HepG2 (cell line): ENCODE data around the gene SLC7A10. TPM values are rescaled to one million over a fixed set of nuclear protein-coding genes. Genes with fewer than 3 reads are reported as not detected.
A peak's percentile ranks its signal among the peaks of the same experiment; 100 is the strongest.

Source experiments
- ATAC-seq: fragments of 200-7000 bp; cut with Tn5 transposase; 3 replicates; pipeline ENCODE4 v1.9.1; 2020; ENCODE audit warnings: mild to moderate bottlenecking, moderate library complexity
- BruUV-seq: library from RNA; stranded (reverse); fragments of 400-500 nt; replicated peaks from 2 replicates; lab custom pipeline; 2021; lab: Mats Ljungman, UMichigan
- CTCF ChIA-PET: fragments of 300-600 bp; formaldehyde crosslinking; extraction: SDS; loops from one replicate; lab custom pipeline; 2021; ENCODE audit warnings: low total read pairs, inconsistent platforms, low intra/inter-chr PET ratio; lab: Yijun Ruan, JAX
- POLR2A ChIA-PET: fragments of 350-600 bp; sonication (Branson Sonifier 250); formaldehyde crosslinking; loops from one replicate; lab custom pipeline; 2020; ENCODE audit warnings: antibody characterized with exemption, inconsistent platforms; lab: Yijun Ruan, JAX
- DNase-seq: peaks from one replicate; pipeline ENCODE4 v3.0.0-alpha.2; 2015; ENCODE audit warnings: low spot score
- FAIRE-seq: peaks from 3 replicates; lab custom pipeline; 2011; peaks lifted over from hg19 to GRCh38; lab: Jason Lieb, UNC
- H2AFZ ChIP-seq: one replicate; pipeline ENCODE4 v1.6.1; 2011; ENCODE audit warnings: low read length, inconsistent platforms
- H3K27ac ChIP-seq: fragments of 300-600 bp; 3 replicates; pipeline ENCODE4 v1.8.0; 2011; ENCODE audit warnings: mixed run types, mild to moderate bottlenecking, mixed read lengths, low read length, inconsistent platforms; ENCODE audit not compliant: insufficient read depth; ENCODE audit errors: extremely low read length
- H3K27me3 ChIP-seq, 2 experiments: fragments of 200-600 bp in 1 of 2; 2 replicates in 1 of 2; 3 replicates in 1 of 2; pipeline versions ENCODE4 v1.6.0 to v1.8.0; 2011; ENCODE audit warnings: low read length in 2 of 2, mild to moderate bottlenecking in 2 of 2, moderate library complexity in 2 of 2, inconsistent platforms in 1 of 2; ENCODE audit not compliant: insufficient read depth in 2 of 2, control insufficient read depth in 1 of 2
- H3K36me3 ChIP-seq, 2 experiments: fragments of 200-600 bp in 1 of 2; replicated peaks in 1 of 2; 2 replicates in 1 of 2; 3 replicates in 1 of 2; pipeline versions ENCODE4 v1.5.1 to v1.8.0; 2011; ENCODE audit warnings: low read length in 2 of 2, inconsistent platforms in 1 of 2; ENCODE audit not compliant: insufficient read depth in 2 of 2, control insufficient read depth in 1 of 2
- H3K4me1 ChIP-seq: 2 replicates; pipeline ENCODE4 v1.5.1; 2012; ENCODE audit warnings: low read length, inconsistent platforms; ENCODE audit not compliant: insufficient read depth
- H3K4me2 ChIP-seq: 2 replicates; pipeline ENCODE4 v1.6.0; 2011; ENCODE audit warnings: low read depth, low read length, inconsistent platforms
- H3K4me3 ChIP-seq, 3 experiments: fragments of 200-600 bp in 1 of 3; sonication (generic), shearing (Covaris generic) in 1 of 3; replicated peaks in 1 of 3; 2 replicates each; pipeline ENCODE4 v1.5.1; 2011 to 2016; ENCODE audit warnings: low read length in 3 of 3, inconsistent platforms in 2 of 3, low read depth in 2 of 3, mild to moderate bottlenecking in 2 of 3, control low read depth in 1 of 3, mixed read lengths in 1 of 3; ENCODE audit not compliant: insufficient read depth in 1 of 3
- H3K79me2 ChIP-seq: one replicate; pipeline ENCODE4 v1.6.1; 2011; ENCODE audit warnings: low read length, inconsistent platforms; ENCODE audit not compliant: insufficient read depth
- H3K9ac ChIP-seq: 2 replicates; pipeline ENCODE4 v1.6.0; 2011; ENCODE audit warnings: mild to moderate bottlenecking, low read depth, low read length, inconsistent platforms; ENCODE audit not compliant: insufficient read depth
- H3K9me3 ChIP-seq: 2 replicates; pipeline ENCODE4 v1.5.1; 2012; ENCODE audit warnings: mild to moderate bottlenecking, low read length
- H4K20me1 ChIP-seq: 2 replicates; pipeline ENCODE4 v1.6.0; 2011; ENCODE audit warnings: inconsistent platforms, mild to moderate bottlenecking, low read length, moderate library complexity; ENCODE audit not compliant: insufficient read depth
- TSC22D2 ChIP-seq: sonication (generic); formaldehyde crosslinking; IDR thresholded peaks from 2 replicates; pipeline ENCODE4 v1.5.1; 2020; ENCODE audit warnings: missing genetic modification reagents, mild to moderate bottlenecking, borderline replicate concordance
- ZNF33A ChIP-seq: sonication (generic); formaldehyde crosslinking; IDR thresholded peaks from 2 replicates; pipeline ENCODE4 v1.5.1; 2020; ENCODE audit warnings: missing genetic modification reagents, mild to moderate bottlenecking, moderate library complexity, borderline replicate concordance
- ZNF605 ChIP-seq: sonication (generic); formaldehyde crosslinking; IDR thresholded peaks from 2 replicates; pipeline ENCODE4 v1.8.0; 2022; ENCODE audit warnings: mild to moderate bottlenecking, missing genetic modification reagents
- ZNF607 ChIP-seq: sonication (generic); formaldehyde crosslinking; IDR thresholded peaks from 2 replicates; pipeline ENCODE4 v1.5.1; 2020; ENCODE audit warnings: missing genetic modification reagents, mild to moderate bottlenecking, borderline replicate concordance
- ZNF720 ChIP-seq: sonication (generic); formaldehyde crosslinking; IDR thresholded peaks from 2 replicates; pipeline ENCODE4 v1.4.0; 2020; ENCODE audit warnings: missing genetic modification reagents
- ZNF879 ChIP-seq: sonication (generic); formaldehyde crosslinking; IDR thresholded peaks from 2 replicates; pipeline ENCODE4 v1.8.1; 2023; ENCODE audit warnings: missing genetic modification reagents
- WGBS: methylation state at CpG from one replicate; pipeline ENCODE4 v1.1.6; 2017; ENCODE audit warnings: low lambda C conversion rate; 5-methylcytosine and 5-hydroxymethylcytosine counted together
- in situ Hi-C: cut with HindIII; loops from 2 replicates; pipeline ENCODE4 v1.10.0; 2017; ENCODE audit warnings: low pct_unique_long_range_greater_than_20kb; ENCODE audit not compliant: extremely low pct_ligation_motif_present
- intact Hi-C: fragments of 100-400 bp; cut with micrococcal nuclease; formaldehyde crosslinking; loops from one replicate; pipeline ENCODE4 v1.10.0; 2022; ENCODE audit not compliant: unreplicated experiment
- polyA plus RNA-seq, 8 experiments: library from polyadenylated mRNA; depleted of rRNA in 3 of 8; stranded (reverse) in 7 of 8; unstranded in 1 of 8; fragments of >200 nt; fragmentation: Illumina TruSeq in 4 of 8; extraction: Trizol in 4 of 8; gene quantifications; 2 replicates each; pipeline versions ENCODE4 v1.2.1 to v1.2.3, GENCODE V29; 2011 to 2016; ENCODE audit warnings: low read depth in 4 of 8, missing spikeins in 1 of 8, mixed read lengths in 1 of 8; ENCODE audit not compliant: insufficient read depth in 1 of 8
- total RNA-seq, 5 experiments: library from RNA; depleted of rRNA; stranded (reverse); fragments of >200 nt; fragmentation: Illumina TruSeq; extraction: Trizol; gene quantifications; 2 replicates each; pipeline ENCODE4 v1.2.3, GENCODE V29; 2016; ENCODE audit warnings: low read depth in 1 of 5
- TF ChIP-seq, protein P1 (sequence below): sonication (generic); formaldehyde crosslinking; IDR thresholded peaks from 2 replicates; pipeline ENCODE4 v1.5.0; 2020; ENCODE audit warnings: mild to moderate bottlenecking, missing genetic modification reagents
- TF ChIP-seq, protein P2 (sequence below): sonication (generic); formaldehyde crosslinking; conservative IDR thresholded peaks from 2 replicates; pipeline ENCODE4 v1.4.0; 2020; ENCODE audit warnings: missing genetic modification reagents
- TF ChIP-seq, protein P3 (sequence below): sonication (generic); formaldehyde crosslinking; IDR thresholded peaks from 2 replicates; pipeline ENCODE4 v1.4.0; 2020; ENCODE audit warnings: mild to moderate bottlenecking, missing genetic modification reagents
- TF ChIP-seq, protein P4 (sequence below): IDR thresholded peaks from 2 replicates; pipeline ENCODE4 v1.6.1; 2018; ENCODE audit warnings: missing genetic modification reagents
- TF ChIP-seq, protein P5 (sequence below): sonication (generic); formaldehyde crosslinking; IDR thresholded peaks from 2 replicates; pipeline ENCODE4 v1.4.0; 2020; ENCODE audit warnings: missing genetic modification reagents

SLC7A10 gene
- total and polyA plus RNA-seq, 2 of the 13 experiments (the other 11 are each of a cell fraction or from before 2014, with no cell fraction given), result 1.1 to 2.2 TPM

DNA sequence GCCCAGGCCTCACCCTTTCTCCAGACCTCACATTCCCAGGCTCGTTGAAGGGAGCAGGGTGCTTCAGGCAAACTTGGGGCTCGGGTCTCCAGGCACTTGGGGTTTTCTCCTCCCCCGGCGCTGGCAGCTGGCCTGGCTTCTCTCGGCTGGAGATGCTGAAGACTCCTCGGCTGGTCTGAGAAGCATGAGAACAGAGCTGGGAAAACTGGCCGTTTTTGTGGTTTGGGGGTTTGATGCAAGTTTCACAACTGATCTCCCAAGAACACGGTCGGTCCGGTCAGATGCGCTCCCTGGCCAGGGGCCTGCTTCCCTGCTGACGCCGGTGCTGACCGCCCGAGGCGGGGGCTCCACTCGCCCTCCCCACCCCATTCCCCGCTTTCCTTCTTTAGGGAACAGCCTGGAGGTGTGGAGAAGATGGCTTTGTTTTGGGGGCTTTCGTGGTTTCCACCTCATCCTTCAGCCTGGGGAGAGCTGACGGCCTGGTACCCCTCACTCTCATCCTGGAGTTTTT lies 41.4 kb upstream of the SLC7A10 start:
- Histone ChIP-seq H3K9me3 (no peaks in the 10 kb centered on the region), H3K4me2 (no peak overlapping the region), H3K27ac (no peak overlapping the region), H3K79me2 (no peaks in the 10 kb centered on the region), H3K27me3 (no peaks in the 10 kb centered on the region), H2AFZ (no peak overlapping the region), H3K9ac (no peak overlapping the region), H4K20me1 (no peaks in the 10 kb centered on the region), H3K36me3 (no peaks in the 10 kb centered on the region), H3K4me1 (peaks cover 57% of the 10 kb centered on the region), H3K4me3 (no peak overlapping the region)
- DNase-seq (no peak), ATAC-seq (no peak), FAIRE-seq (no peak)
- intact Hi-C loops, result no loop called here
- POLR2A ChIA-PET, result interaction anchor here (0.6 to 3.3 kb wide), 6 partner anchors 8 to 34 kb away, joined by 3 to 13 read pairs (median 6); no protein-coding TSS in a partner anchor
- TF ChIP-seq, protein P1, sequence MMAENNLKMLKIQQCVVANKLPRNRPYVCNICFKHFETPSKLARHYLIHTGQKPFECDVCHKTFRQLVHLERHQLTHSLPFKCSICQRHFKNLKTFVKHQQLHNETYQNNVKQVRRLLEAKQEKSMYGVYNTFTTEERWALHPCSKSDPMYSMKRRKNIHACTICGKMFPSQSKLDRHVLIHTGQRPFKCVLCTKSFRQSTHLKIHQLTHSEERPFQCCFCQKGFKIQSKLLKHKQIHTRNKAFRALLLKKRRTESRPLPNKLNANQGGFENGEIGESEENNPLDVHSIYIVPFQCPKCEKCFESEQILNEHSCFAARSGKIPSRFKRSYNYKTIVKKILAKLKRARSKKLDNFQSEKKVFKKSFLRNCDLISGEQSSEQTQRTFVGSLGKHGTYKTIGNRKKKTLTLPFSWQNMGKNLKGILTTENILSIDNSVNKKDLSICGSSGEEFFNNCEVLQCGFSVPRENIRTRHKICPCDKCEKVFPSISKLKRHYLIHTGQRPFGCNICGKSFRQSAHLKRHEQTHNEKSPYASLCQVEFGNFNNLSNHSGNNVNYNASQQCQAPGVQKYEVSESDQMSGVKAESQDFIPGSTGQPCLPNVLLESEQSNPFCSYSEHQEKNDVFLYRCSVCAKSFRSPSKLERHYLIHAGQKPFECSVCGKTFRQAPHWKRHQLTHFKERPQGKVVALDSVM, result 0 out of 2 replicates have a peak, but pooled peaks have one; percentile 4
- no peak for TF ChIP-seq ZNF33A
- WGBS, result 74% methylated on average over 18 of the region's 20 CpGs
- no TSS peak for BruUV-seq
- CTCF ChIA-PET, result no interaction called here
- in situ Hi-C loops, result no loop called here

DNA sequence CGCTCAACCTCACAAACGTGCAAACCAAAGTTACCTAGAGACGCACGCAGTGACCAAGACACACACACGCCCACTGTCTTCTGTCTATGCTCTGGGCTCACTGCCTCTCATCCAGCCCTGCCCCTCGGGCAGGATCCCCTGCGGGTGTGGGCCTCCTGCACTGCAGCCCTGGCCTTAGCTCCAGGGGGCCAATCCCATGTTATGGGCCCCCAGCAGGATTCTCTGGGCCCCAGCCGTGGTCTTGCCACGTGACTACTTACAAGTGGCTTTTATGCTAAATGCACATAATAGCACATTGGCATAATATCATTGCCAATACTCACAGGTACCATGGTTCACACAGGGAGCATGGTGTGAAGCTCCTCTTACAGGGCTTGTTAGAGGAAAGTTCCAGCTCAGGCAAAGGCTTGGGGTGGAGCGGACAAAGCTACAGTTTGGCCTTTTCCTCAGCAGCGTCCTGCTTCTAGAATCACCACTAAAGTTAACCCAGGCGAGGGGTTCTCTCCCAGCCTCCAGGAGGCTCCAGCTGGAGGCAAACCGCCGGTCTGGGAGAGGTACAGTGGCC lies 39.3 kb upstream of the SLC7A10 start:
- Histone ChIP-seq H4K20me1 (no peaks in the 10 kb centered on the region), H3K4me1 (peaks cover 61% of the 10 kb centered on the region), H2AFZ (no peak overlapping the region), H3K9me3 (no peaks in the 10 kb centered on the region), H3K4me2 (no peak overlapping the region), H3K27ac (no peak overlapping the region), H3K4me3 (no peak overlapping the region), H3K79me2 (no peaks in the 10 kb centered on the region), H3K27me3 (peaks cover 0 to 4% of the 10 kb centered on the region in 2 experiments; a peak in 3 of 5 replicates), H3K36me3 (no peaks in the 10 kb centered on the region), H3K9ac (no peak overlapping the region)
- DNase-seq (no peak), FAIRE-seq (no peak), ATAC-seq (no peak)
- ChIA-PET CTCF (no interaction called here), POLR2A (interaction anchor here (0.9 to 3.3 kb wide), 2 partner anchors 10 to 33 kb away, joined by 3 to 13 read pairs; no protein-coding TSS in a partner anchor)
- intact Hi-C loops, result no loop called here
- BruUV-seq, result no TSS peak
- WGBS, result 56% methylated on average over 7 of the region's 14 CpGs
- in situ Hi-C loops, result no loop called here
- TF ChIP-seq, protein P2, sequence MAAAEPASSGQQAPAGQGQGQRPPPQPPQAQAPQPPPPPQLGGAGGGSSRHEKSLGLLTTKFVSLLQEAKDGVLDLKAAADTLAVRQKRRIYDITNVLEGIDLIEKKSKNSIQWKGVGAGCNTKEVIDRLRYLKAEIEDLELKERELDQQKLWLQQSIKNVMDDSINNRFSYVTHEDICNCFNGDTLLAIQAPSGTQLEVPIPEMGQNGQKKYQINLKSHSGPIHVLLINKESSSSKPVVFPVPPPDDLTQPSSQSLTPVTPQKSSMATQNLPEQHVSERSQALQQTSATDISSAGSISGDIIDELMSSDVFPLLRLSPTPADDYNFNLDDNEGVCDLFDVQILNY (CRISPR knock-in tag), result no peak
- no peak for TF ChIP-seq ZNF720 (CRISPR knock-in tag)
- TF ChIP-seq ZNF607 (CRISPR knock-in tag), result no peak
- TF ChIP-seq ZNF879 (CRISPR knock-in tag), result no peak
- TF ChIP-seq, protein P3, sequence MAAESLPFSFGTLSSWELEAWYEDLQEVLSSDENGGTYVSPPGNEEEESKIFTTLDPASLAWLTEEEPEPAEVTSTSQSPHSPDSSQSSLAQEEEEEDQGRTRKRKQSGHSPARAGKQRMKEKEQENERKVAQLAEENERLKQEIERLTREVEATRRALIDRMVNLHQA (CRISPR knock-in tag), result no peak
- TF ChIP-seq, protein P4, sequence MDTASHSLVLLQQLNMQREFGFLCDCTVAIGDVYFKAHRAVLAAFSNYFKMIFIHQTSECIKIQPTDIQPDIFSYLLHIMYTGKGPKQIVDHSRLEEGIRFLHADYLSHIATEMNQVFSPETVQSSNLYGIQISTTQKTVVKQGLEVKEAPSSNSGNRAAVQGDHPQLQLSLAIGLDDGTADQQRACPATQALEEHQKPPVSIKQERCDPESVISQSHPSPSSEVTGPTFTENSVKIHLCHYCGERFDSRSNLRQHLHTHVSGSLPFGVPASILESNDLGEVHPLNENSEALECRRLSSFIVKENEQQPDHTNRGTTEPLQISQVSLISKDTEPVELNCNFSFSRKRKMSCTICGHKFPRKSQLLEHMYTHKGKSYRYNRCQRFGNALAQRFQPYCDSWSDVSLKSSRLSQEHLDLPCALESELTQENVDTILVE (CRISPR knock-in tag), result no peak
- TF ChIP-seq, protein P5, sequence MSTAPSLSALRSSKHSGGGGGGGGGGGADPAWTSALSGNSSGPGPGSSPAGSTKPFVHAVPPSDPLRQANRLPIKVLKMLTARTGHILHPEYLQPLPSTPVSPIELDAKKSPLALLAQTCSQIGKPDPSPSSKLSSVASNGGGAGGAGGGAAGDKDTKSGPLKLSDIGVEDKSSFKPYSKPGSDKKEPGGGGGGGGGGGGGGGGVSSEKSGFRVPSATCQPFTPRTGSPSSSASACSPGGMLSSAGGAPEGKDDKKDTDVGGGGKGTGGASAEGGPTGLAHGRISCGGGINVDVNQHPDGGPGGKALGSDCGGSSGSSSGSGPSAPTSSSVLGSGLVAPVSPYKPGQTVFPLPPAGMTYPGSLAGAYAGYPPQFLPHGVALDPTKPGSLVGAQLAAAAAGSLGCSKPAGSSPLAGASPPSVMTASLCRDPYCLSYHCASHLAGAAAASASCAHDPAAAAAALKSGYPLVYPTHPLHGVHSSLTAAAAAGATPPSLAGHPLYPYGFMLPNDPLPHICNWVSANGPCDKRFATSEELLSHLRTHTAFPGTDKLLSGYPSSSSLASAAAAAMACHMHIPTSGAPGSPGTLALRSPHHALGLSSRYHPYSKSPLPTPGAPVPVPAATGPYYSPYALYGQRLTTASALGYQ (CRISPR knock-in tag), result no peak
- TF ChIP-seq TSC22D2 (CRISPR knock-in tag), result no peak
- TF ChIP-seq ZNF605 (CRISPR knock-in tag), result no peak
